GM19468 (cell line): Measurements from ENCODE around the gene FBXW11.
"Not testable (repeated sequence)": the region's sequence is repeated elsewhere in the genome, so short reads cannot be mapped to it uniquely, and the experiment has no call there.

Experiments
- ATAC-seq: cut with Tn5 transposase; IDR thresholded peaks from one replicate; pipeline ENCODE4 v1.9.1; 2021; ENCODE audit warnings: mild to moderate bottlenecking, moderate library complexity, moderate number of reproducible peaks; ENCODE audit not compliant: unreplicated experiment; ENCODE audit errors: extremely low read depth

The FBXW11 gene

DNA sequence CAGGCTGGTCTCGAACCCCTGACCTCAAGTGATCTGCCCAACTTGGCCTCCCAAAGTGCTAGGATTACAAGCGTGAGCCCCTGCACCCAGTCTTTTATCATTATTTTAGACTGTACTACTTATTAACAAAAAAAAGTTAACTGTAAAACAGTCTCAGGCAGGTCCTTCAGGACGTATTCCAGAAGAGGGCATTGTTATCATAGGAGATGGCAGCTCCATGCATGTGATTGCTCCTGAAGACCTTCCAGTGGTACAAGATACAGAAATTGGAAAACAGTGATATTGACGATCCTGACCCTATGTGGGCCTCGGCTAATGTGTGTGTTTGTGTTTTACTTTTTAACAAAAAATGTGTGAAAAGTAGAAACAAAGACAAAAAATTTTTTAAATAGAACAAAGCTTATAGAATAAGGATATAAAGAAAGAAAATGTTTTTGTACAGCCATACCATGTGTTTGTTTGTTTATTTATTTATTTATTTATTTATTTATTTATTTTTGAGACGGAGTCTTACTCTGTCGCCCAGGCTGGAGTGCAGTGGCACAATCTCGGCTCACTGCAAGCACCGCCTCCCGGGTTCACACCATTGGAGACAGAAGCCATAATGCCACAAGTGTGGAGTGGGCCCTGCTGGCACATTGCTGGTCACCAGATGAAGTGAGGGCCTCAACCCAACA, 13.8 kb upstream of the FBXW11 start:
- ATAC-seq = not testable (repeated sequence)

DNA sequence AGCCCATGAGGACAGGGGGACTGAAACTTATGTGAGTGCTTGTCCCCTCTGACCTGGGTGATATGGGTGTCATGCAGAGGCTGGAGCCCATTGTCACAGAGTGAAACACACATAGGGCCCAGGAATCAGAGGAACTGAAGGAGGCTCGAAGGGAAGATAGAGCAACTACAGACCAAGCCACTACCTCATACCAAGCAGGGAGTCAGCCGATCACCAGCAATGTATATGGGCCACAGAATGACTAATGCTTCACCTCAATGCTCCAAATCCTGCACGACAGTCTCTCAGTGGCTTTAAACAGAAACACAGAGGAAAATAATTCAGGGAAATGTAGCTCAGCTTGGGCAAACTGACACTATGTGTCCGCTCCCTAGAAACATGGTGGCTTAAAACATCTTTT, 8.9 kb upstream of the FBXW11 start:
- ATAC-seq = no peak

DNA sequence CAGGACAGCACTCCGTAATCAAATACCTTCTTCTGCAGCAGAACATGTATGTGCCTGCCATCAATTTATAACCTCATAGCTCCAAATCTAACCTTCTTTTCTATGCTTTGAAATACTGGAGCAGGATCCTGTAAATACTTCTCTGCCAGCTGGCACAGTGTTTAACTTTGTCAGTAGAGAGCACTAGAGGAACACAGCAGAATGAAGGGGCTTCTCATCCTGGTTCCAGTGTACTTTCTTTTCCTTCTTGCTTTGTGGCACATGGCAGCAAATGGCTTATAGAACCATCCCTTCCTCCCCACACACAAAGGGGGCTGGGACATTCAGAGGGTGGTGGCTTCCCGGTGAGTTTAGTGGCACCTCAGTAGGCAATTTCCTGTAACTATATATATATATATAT, 3.8 kb upstream of the FBXW11 start:
- no peak for ATAC-seq

DNA sequence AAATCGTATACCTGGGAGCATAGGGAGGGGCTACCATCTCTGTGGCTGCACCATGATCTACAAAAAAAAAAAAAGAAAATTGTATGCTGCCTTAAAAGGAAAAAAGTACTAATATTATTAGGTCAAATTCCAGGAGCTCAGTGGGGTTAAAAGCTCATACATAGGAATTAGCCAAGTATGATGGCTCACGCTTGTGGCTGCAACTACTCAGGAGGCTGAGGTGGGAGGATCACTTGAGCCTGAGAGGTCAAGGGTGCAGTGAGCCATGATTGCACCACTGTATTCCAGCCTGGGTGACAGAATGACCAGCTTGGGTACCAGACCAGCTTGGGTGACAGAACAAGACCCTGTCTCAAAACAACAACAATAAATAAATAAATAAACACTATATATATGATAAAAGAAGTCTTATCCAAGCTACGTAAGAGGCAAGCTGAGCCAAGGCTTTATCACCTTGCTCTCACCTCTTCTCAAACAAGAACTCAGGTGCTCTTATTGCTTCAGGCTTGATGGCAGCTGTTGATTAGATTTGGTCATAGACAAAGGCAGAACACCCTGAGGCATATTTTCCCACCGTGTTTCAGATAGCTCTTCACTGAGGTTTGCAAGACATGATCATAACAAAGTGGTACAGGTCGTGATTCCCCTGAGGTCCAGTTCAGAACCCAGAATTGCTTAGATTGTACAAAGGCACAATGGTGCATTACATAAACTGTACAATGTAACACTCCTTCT, 3.3 kb upstream of the FBXW11 start:
- ATAC-seq = no peak

DNA sequence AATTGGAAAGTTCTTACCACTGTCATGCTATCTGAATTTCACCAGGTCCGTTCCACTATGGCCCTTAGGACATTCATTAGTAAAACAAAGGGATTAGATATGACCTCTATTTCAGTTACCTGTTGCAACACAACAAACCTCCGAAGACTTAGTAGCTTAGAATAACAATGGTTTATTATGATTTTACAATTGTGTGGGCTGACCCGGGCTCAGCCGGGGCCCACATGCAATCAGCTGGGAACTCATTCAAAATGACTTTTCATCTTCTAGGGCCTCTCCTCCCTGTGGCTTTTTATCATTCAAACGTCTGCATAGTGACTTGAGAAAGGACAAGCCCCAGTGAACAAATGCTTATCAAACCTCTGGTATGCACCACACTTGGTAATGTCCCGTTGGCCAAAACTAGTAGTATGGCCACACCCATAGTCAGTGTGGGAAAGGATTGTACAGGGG, 2.3 kb upstream of the FBXW11 start:
- ATAC-seq = no peak

DNA sequence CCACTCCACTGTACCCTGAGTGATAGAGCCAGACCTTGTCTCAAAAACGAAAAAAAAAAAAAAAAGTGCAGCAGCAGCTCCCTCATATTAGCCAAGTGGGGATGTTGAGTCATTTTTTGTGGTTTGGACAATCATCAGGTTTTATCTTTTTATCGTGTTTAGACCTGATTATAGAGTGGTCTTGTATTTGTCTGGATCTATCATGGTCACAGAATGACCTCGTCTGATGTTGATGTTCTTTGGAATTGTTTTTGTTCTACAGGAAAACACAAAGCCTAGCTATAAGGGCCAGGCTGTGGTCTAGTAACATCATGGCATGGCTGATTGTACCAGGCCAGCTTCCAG, 1.6 kb upstream of the FBXW11 start:
- ATAC-seq = no peak

DNA sequence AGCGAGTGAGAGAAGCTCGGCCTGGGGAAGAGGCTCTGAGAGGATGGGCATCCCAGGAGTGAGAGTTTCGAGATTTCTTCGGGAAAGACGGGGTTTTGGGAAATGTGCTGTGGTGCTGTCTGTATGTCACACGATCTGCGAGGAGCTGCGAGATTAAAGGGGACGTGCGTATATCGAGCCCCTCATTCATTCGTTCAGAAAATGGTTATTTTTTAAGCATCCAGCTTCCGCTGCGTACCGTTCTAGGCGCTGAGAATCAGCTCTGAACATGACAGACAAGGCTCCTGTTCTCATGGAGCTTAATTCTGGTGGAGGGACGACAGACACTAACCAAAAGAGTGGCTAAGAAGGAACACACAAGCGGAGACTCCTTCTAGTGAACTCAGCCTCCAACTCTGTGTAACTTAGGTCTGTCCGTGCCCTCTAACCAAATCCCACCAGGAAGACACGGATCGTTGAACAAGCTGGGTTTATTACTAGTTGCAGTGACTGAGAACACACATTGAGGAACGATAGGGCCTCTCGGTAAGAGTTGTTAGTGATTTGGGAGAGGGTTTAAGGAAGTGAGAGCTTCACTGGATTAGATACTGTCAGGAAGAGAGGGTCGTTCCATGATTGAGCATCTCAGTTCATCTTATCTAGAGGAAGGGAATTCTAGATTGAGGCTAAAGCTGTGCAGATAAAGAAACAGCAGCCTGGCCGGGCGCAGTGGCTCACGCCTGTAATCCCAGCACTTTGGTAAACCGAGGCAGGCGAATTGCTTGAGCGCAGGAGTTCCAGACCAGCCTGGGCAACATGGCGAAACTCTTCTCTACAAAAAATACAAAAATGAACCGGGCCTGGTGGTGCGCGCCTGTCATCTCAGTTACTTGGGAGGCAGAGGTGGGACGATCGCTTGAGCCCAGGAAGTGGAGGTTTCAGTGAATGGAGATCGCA, 1.0 kb upstream of the FBXW11 start:
- no peak for ATAC-seq

DNA sequence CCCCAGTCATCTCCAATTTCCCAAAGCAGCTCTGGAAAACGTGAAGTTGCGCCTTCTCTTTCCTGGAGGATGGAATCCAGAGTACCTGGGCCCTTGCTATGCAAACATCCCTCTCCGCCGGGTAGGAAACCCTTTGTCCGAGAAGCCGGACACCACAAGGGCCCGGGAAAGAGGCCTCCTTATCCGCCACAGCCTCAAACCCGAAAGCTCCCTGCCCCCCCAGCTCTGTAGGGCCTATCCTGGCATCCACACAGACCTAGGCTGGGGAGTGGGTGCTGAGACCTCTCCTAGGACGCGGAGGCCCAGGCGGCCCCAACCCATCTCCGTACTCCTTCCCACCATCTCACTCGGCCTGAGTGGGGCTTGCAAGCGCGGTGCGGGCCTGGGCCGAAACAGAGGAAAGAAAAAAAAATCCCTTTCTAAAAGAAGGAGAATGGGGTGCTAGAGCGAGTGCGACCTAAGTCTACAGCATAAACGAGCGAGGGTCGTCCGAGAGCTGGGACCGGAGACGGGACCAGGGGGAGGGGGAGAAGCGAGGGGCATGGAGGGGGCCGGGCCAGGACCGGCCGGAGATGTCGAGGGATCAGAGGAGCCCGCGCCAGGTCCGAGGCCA, 624 bp downstream of the FBXW11 start:
- no peak for ATAC-seq

DNA sequence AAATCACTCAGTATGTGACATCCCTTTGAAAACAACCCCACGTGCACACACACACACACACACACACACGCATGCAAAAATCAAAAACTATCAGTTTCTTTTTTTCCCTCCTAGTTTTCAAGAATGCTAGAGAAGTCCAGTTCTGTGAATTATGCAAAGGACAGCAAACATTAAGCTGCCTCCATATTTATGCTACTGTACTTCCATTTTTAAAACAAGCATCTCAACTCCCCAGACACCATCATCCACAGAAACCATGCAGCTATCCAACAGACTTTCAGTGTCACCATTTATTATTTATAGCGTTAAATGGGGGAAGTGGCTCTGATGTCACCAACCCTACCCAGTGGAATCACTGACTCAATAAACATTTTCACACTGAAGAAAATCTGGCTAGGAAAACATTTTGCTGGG, 1.6 kb downstream of the FBXW11 start:
- no peak for ATAC-seq

DNA sequence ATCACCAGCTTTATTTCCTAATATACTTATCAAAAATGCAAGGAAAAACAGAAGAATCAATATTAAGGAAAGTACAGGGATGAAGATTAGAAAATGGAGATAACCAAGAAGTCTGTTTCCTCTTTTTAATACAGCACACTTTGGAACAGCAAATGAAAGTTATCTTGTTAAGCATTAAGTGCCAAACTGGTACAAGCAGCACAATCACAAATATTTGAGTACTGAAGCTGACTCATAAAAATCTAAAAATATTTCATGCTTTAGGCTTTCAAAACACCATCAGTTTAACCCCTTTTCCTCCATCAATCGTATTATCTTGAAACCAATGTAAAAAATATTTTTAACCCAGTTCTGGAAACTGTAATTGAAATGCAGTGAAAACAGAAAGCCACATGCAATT, 2.7 kb downstream of the FBXW11 start:
- no peak for ATAC-seq

DNA sequence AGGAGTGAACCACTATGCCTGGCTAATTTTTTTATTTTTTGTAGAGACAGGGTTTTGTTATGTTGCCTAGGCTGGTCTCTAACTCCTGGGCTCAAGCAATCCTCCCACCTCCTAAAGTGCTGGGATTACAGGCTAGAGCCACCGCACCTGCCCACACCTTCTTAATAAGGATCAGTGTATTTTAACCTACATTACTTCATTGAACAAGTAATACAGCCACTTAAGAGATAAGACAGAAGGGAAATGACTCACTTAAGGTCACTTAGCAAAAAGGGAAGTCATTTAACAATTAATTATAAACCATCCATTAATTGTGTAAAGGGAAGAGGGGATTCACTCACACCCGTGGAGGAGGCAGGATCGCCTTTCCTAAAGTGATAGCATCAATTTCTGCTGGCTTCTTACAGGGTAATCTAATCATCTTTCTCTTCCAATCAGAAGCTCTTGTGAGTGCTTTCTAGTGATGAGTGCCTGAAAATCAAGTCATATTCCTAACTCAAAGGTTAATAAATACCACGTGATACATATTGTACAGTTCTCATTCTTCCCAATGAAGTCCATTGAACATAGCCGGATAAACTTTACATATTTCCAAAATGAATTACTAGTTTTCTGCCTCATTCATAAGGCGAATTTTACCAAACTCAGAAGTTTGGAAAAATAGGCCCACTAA, 3.5 kb downstream of the FBXW11 start:
- no peak for ATAC-seq

DNA sequence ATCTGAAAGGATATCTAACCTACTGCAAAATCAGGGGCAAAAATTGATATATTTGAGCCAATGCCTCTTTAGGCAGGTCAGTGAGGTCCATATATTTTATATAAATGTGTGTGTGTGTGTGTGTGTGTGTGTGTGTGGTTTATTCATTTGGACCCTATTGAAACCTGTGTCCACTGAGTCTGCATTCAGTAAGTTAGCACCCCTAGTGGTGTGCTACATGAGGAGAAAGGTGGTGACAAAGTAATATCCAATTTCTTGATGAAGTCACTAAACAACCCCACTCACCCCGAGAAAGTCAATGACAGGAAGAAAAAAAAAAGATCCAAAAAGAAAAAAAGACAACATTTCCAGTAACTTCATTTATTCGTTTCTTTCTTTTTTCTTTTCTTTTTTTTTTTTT, 4.1 kb downstream of the FBXW11 start:
- ATAC-seq = no peak

DNA sequence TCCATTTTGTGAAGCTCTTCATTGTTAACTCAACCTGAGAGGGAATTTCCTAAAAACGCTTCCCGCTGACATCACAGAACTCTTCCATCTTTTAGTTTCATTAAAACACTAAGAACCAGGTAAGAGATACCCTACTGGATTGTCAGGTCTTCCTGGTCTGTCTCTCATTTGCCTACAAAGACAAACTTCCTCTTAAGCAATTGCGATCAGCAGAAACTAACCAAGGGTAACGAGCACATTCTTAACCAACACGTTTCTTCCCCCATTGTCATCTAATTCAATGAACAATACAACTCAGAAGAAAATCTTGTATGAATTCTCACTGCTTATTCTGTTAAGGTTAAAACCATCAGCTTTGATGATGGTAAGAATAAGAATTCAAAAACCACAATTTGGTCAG, 6.6 kb downstream of the FBXW11 start:
- ATAC-seq = no peak

DNA sequence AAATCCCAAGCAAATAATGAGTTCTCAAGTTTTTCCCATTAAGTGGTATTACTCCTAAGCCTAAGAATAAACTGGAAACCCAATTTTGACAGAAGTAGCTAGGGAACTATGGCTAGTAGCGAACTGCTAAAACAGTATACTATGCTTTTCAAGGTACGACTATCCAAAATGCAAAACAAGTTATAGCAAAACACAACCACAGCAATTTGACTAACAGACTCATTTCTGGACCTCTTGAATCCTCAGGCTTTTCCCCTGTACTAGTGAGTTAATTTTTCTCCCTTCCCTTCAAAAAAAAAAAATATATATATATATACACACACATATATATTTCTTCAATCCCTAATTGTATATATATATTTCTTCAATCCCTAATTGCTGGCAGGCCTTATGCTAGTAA, 7.3 kb downstream of the FBXW11 start:
- no peak for ATAC-seq

DNA sequence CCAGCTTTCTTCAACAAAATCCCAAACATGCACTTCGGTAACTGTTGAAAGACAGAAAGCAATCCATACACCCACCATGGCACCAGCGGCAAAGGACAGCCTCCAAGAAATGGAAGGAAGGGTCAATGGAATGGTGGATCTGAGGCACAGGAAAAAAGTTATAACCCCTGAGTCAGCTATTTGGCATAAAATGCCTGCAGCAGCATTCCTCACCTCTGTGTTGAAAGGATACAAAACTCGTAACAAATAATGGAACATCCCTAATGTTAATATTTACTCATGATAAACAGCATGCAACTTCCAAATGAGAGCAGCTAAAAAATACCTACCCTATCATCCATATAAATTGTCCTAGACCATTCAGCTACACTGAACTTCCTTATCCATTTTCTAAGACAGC, 9.4 kb downstream of the FBXW11 start:
- ATAC-seq = no peak

DNA sequence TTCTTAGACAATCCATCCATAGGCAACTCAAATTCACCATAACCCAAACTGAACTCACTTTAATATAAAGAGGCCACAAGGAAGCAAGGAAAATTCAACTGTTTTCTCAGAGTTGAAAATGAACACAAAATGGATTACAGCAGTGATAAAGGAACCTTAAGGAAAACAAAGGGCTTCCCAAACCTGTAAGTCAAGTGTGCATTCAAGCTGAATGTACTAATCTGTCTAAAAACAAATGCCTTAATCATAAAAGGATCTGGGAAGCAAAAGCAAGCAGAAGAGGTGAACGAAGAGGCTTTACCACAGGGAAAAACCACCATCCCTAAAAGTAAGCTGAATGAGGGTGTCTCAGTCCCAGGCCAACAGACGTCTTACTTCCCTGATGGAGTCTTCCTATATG, 13.6 kb downstream of the FBXW11 start:
- ATAC-seq = no peak

DNA sequence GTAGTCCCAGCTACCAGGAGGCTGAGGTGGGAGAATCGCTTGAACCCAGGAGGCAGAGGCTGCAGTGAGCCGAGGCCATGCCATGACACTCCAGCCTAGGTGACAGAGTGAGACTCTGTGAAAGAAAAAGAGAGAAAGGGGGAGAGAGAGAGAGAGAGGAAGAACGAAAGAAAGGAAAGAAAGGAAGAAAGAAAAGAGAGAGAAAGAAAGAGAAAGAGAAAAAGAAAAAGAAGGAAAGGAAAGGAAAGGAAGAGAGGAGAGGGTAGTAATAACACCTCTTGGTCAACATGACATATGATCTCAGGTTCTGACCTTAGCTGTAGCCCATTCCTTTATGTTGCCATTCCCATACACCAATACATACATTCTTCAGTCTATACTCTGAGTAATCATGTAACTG, 14.1 kb downstream of the FBXW11 start:
- no peak for ATAC-seq

DNA sequence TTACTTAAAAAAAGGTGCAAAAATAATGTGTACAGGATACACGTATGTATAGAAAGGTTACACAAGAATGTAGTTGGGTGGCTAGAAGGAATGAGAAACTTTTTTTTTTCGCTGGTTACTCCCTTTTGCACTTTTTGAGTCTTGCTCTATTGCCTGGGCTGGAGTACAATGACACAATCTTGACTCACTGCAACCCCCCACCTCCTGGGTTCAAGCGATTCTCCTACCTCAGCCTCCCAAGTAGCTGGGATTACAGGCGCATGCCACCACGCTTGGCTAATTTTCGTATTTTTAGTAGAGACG, 15.8 kb downstream of the FBXW11 start:
- no peak for ATAC-seq

DNA sequence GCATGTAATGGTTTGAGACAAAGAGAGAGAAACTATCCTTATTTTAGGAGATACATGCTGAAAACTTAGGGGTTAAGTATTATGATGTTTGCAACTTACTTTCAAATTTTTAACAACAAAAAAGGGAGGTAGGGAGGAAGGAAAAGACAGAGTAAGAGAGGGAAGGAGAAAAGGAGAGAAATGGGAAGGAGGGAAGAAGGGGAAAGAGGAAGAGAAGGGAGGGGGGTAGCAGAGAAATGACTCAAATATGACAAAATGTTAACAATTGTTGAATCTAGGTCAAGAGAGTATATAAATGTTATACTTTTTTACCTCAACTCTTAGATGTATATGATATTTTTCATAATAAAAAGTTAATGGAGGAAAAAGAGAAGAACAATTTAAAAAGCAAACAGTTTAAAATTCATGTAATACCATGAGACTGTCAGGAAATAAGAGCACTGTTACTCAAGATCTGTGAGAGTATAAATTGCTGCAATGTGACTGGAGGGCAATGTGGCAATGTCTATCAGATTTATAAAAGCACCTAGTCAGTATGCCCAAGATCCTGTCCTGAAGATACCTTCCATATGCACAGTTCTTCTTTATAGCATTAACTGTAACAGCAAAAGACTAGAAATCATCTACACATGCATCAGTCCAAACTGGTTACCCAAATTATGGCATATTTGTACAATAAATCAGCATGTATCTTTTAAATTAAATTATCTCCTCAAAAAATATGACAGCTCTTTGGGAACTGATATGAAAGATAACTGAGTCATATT, 16.3 kb downstream of the FBXW11 start:
- no peak for ATAC-seq

DNA sequence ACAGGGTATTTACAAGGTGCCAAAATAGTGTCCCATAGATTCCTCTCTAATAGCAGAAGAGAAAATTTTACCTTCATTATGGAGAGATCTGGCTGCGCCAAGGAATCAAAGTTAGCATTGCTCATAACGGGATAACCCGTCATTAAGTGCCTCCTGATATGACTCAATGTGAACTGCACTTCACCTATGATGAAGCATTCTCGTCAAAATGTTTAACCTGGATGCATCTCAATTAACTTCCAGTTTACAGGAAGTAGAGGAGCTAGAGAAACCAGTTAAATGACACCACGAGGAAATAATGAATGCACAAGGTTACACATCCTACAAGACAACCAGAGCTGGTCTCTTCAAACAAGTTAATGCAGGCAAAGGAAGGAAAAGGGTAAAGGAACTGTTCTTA, 17.2 kb downstream of the FBXW11 start:
- ATAC-seq = no peak
